CD14-positive monocyte (primary cell): ENCODE measurements around the gene PNMA8A. TPM values are rescaled to one million over a fixed set of nuclear protein-coding genes. Genes with fewer than 3 reads are reported as not detected.

Source experiments
- DNase-seq, 3 donors: peaks; one replicate each; pipeline ENCODE4 v3.0.0-alpha.2; 2011 to 2022
- H2AFZ ChIP-seq: 2 replicates; pipeline ENCODE4 v1.6.0; 2012; ENCODE audit warnings: mild to moderate bottlenecking, low read depth, low read length, inconsistent platforms; ENCODE audit not compliant: insufficient read depth, poor library complexity, severe bottlenecking
- H3K27ac ChIP-seq, 2 donors: 1 replicate in 1 of 2; 2 replicates in 1 of 2; pipeline ENCODE4 v1.5.1; 2012 to 2013; ENCODE audit warnings: low read length in 2 of 2, control low read depth in 1 of 2, inconsistent platforms in 1 of 2, low read depth in 1 of 2, mild to moderate bottlenecking in 1 of 2
- H3K27me3 ChIP-seq, 2 donors: one replicate each; pipeline versions ENCODE4 v1.6.0 to v1.6.1; 2011 to 2013; ENCODE audit warnings: low read length in 2 of 2; ENCODE audit not compliant: control insufficient read depth in 2 of 2, insufficient read depth in 2 of 2
- H3K36me3 ChIP-seq, 2 donors: replicated peaks in 1 of 2; 1 replicate in 1 of 2; 2 replicates in 1 of 2; pipeline versions ENCODE4 v1.5.1 to v1.6.1; 2012 to 2013; ENCODE audit warnings: low read length in 2 of 2, control low read depth in 1 of 2, inconsistent platforms in 1 of 2, mild to moderate bottlenecking in 1 of 2; ENCODE audit not compliant: insufficient read depth in 2 of 2, control insufficient read depth in 1 of 2
- H3K4me1 ChIP-seq, 2 donors: 1 replicate in 1 of 2; 2 replicates in 1 of 2; pipeline versions ENCODE4 v1.5.1 to v1.6.1; 2012 to 2013; ENCODE audit warnings: low read length in 2 of 2, control low read depth in 1 of 2, inconsistent platforms in 1 of 2, mild to moderate bottlenecking in 1 of 2, moderate library complexity in 1 of 2; ENCODE audit not compliant: insufficient read depth in 2 of 2, control insufficient read depth in 1 of 2
- H3K4me2 ChIP-seq: replicated peaks from 2 replicates; pipeline ENCODE3; 2012; ENCODE audit warnings: low read length, moderate library complexity, mild to moderate bottlenecking; ENCODE audit not compliant: poor library complexity, severe bottlenecking; ENCODE audit errors: extremely low read depth
- H3K4me3 ChIP-seq, 3 experiments: fragments of 200-600 bp in 1 of 3; sonication (generic) in 1 of 3; replicated peaks in 1 of 3; 1 replicate in 2 of 3; 2 replicates in 1 of 3; pipeline ENCODE4 v1.5.1; 2011 to 2013; ENCODE audit warnings: low read length in 3 of 3, mild to moderate bottlenecking in 3 of 3, control low read depth in 2 of 3, low read depth in 2 of 3, inconsistent platforms in 1 of 3, moderate library complexity in 1 of 3
- H3K79me2 ChIP-seq: 2 replicates; pipeline ENCODE4 v1.6.0; 2012; ENCODE audit warnings: mild to moderate bottlenecking, control low read depth, inconsistent platforms, low read length, moderate library complexity; ENCODE audit not compliant: insufficient read depth
- H3K9ac ChIP-seq: 2 replicates; pipeline ENCODE4 v1.6.0; 2017; ENCODE audit warnings: low read length, mild to moderate bottlenecking; ENCODE audit not compliant: insufficient read depth, poor library complexity, severe bottlenecking
- H3K9me3 ChIP-seq, 2 donors: replicated peaks in 1 of 2; 1 replicate in 1 of 2; 2 replicates in 1 of 2; pipeline versions ENCODE4 v1.5.1 to v1.6.1; 2012 to 2013; ENCODE audit warnings: low read length in 2 of 2, control low read depth in 1 of 2; ENCODE audit not compliant: control insufficient read depth in 1 of 2, insufficient read depth in 1 of 2
- H4K20me1 ChIP-seq: 2 replicates; pipeline ENCODE4 v1.6.0; 2012; ENCODE audit warnings: mild to moderate bottlenecking, low read length, control low read depth, moderate library complexity; ENCODE audit not compliant: insufficient read depth
- H3K27ac Mint-ChIP-seq, 7 donors: one replicate each; pipeline ENCODE4 v1.8.0; 2020; ENCODE audit warnings: mild to moderate bottlenecking in 7 of 7, mixed read lengths in 7 of 7, moderate library complexity in 6 of 7, inconsistent platforms in 2 of 7
- H3K27me3 Mint-ChIP-seq, 3 donors: one replicate each; pipeline ENCODE4 v1.8.0; 2021 to 2022; ENCODE audit warnings: low read depth in 3 of 3, mild to moderate bottlenecking in 3 of 3, mixed read lengths in 3 of 3, moderate library complexity in 3 of 3, inconsistent platforms in 1 of 3
- H3K36me3 Mint-ChIP-seq, 2 donors: one replicate each; pipeline ENCODE4 v1.8.0; 2020; ENCODE audit warnings: mixed read lengths in 2 of 2, inconsistent platforms in 1 of 2, mild to moderate bottlenecking in 1 of 2
- H3K4me1 Mint-ChIP-seq: one replicate; pipeline ENCODE4 v1.8.0; 2020; ENCODE audit warnings: mild to moderate bottlenecking, mixed read lengths
- H3K4me3 Mint-ChIP-seq, 2 donors: one replicate each; pipeline ENCODE4 v1.8.0; 2020; ENCODE audit warnings: mild to moderate bottlenecking in 2 of 2, mixed read lengths in 2 of 2, moderate library complexity in 1 of 2
- H3K9me3 Mint-ChIP-seq, 7 donors: one replicate each; pipeline ENCODE4 v1.8.0; 2020 to 2022; ENCODE audit warnings: mixed read lengths in 7 of 7, mild to moderate bottlenecking in 6 of 7, moderate library complexity in 6 of 7, inconsistent platforms in 2 of 7
- CTCF ChIP-seq: fragments of 200-600 bp; IDR thresholded peaks from one replicate; pipeline ENCODE4 v1.8.0; 2022; ENCODE audit warnings: antibody characterized with exemption, mild to moderate bottlenecking
- WGBS: methylation state at CpG from one replicate; pipeline ENCODE4 v1.1.5; 2013; ENCODE audit warnings: missing lambda C conversion rate; ENCODE audit not compliant: insufficient coverage; 5-methylcytosine and 5-hydroxymethylcytosine counted together
- intact Hi-C, 2 donors: fragments of 100-400 bp; cut with micrococcal nuclease; formaldehyde crosslinking; loops; one replicate each; pipeline versions ENCODE4 v1.15.0 to v1.15.1; 2023
- polyA plus RNA-seq, 3 donors: library from polyadenylated mRNA; depleted of rRNA in 1 of 3; unstranded in 2 of 3; stranded (reverse) in 1 of 3; fragments of 300-500 nt in 2 of 3; fragments of >200 nt in 1 of 3; fragmentation: Illumina TruSeq in 2 of 3; gene quantifications; 1 replicate in 2 of 3; 2 replicates in 1 of 3; pipeline ENCODE4 v1.2.3, GENCODE V29; 2012 to 2021

Gene PNMA8A
- polyA plus RNA-seq, 3 donors: not detected

GRCh38 chr19:46447824-46448223 is 23.5 kb downstream of the PNMA8A start:
- Histone ChIP-seq H3K79me2 (no peaks in the 10 kb centered on the region), H3K9ac (no peak overlapping the region), H3K4me3 (no peak overlapping the region), H3K9me3 (peaks cover 0 to 3% of the 10 kb centered on the region in 2 donors), H2AFZ (no peak overlapping the region), H4K20me1 (no peaks in the 10 kb centered on the region), H3K27ac (no peak overlapping the region), H3K36me3 (no peaks in the 10 kb centered on the region), H3K27me3 (peaks cover 0 to 3% of the 10 kb centered on the region in 2 donors), H3K4me1 (no peaks in the 10 kb centered on the region), H3K4me2 (no peak overlapping the region)
- no peaks in the 10 kb centered on the region for H3K36me3 Mint-ChIP-seq
- H3K4me3 Mint-ChIP-seq: no peak overlapping the region
- H3K9me3 Mint-ChIP-seq: peaks cover 0 to 12% (median 6%) of the 10 kb centered on the region in 7 donors
- 47% methylated on average over 4 of the region's 5 CpGs for WGBS
- DNase-seq: no peak
- H3K4me1 Mint-ChIP-seq: peaks cover 2% of the 10 kb centered on the region
- no peak overlapping the region for H3K27ac Mint-ChIP-seq
- intact Hi-C loops: no loop called here
- H3K27me3 Mint-ChIP-seq: peaks cover 4 to 21% (median 10%) of the 10 kb centered on the region in 3 donors
- TF ChIP-seq CTCF: no peak

GRCh38 chr19:46447006-46447405 is 24.4 kb downstream of the PNMA8A start:
- no peak for DNase-seq
- Histone ChIP-seq H3K4me1 (no peaks in the 10 kb centered on the region), H3K9ac (no peak overlapping the region), H3K79me2 (no peaks in the 10 kb centered on the region), H3K4me3 (no peak overlapping the region), H3K27ac (no peak overlapping the region), H3K4me2 (no peak overlapping the region), H3K9me3 (peaks cover 0 to 3% of the 10 kb centered on the region in 2 donors), H3K27me3 (peaks cover 0 to 3% of the 10 kb centered on the region in 2 donors), H4K20me1 (no peaks in the 10 kb centered on the region), H2AFZ (no peak overlapping the region), H3K36me3 (no peaks in the 10 kb centered on the region)
- no peak for TF ChIP-seq CTCF
- H3K27me3 Mint-ChIP-seq: peaks cover 4 to 21% (median 12%) of the 10 kb centered on the region in 3 donors
- no CpG with 5 or more reads among the region's 3 CpGs for WGBS
- peaks cover 0 to 12% (median 6%) of the 10 kb centered on the region in 7 donors for H3K9me3 Mint-ChIP-seq
- intact Hi-C loops: no loop called here
- no peak overlapping the region for H3K4me3 Mint-ChIP-seq
- H3K36me3 Mint-ChIP-seq: no peaks in the 10 kb centered on the region
- H3K27ac Mint-ChIP-seq: no peak overlapping the region
- peaks cover 2% of the 10 kb centered on the region for H3K4me1 Mint-ChIP-seq
